WTC11 (cell line): ENCODE data around the gene NUMA1. TPM values are rescaled to one million over a fixed set of nuclear protein-coding genes. Genes with fewer than 3 reads are reported as not detected.

Experiments
- ATAC-seq: fragments of 200-7000 bp; cut with Tn5 transposase; 2 replicates; pipeline ENCODE4 v1.10.0; 2021; ENCODE audit warnings: mild to moderate bottlenecking, moderate library complexity
- CTCF ChIA-PET: fragments of 300-600 bp; sonication (Branson Sonifier 250); formaldehyde crosslinking; loops from one replicate; lab custom pipeline; 2021; ENCODE audit warnings: antibody characterized with exemption; lab: Charles Lee
- POLR2A ChIA-PET: fragments of 350-600 bp; sonication (Branson Sonifier 250); formaldehyde crosslinking; loops from one replicate; lab custom pipeline; 2021; ENCODE audit warnings: antibody characterized with exemption; lab: Charles Lee
- DNase-seq: peaks from one replicate; pipeline ENCODE4 v3.0.0; 2021; ENCODE audit warnings: low spot score
- H3K27ac Mint-ChIP-seq: 2 replicates; pipeline ENCODE4 v1.8.0; 2021; ENCODE audit warnings: mixed read lengths
- H3K27me3 Mint-ChIP-seq: 2 replicates; pipeline ENCODE4 v1.8.0; 2021; ENCODE audit warnings: low read depth, mild to moderate bottlenecking, moderate library complexity, mixed read lengths
- H3K36me3 Mint-ChIP-seq: 2 replicates; pipeline ENCODE4 v1.8.0; 2021; ENCODE audit warnings: mixed read lengths
- H3K4me1 Mint-ChIP-seq: 2 replicates; pipeline ENCODE4 v1.8.0; 2022; ENCODE audit warnings: mixed read lengths
- H3K4me3 Mint-ChIP-seq: 2 replicates; pipeline ENCODE4 v1.8.0; 2021; ENCODE audit warnings: mild to moderate bottlenecking, moderate library complexity, mixed read lengths
- H3K9me3 Mint-ChIP-seq: 2 replicates; pipeline ENCODE4 v1.8.0; 2021; ENCODE audit warnings: mixed read lengths
- AFF4 ChIP-seq: sonication (generic); formaldehyde crosslinking; IDR thresholded peaks from 2 replicates; pipeline ENCODE4 v1.8.1; 2023; ENCODE audit warnings: mild to moderate bottlenecking, missing genetic modification reagents, borderline replicate concordance
- AR ChIP-seq: fragments of 250-450 bp; sonication (Bioruptor Pico); IDR thresholded peaks from 2 replicates; pipeline ENCODE4 v1.9.0; 2021; ENCODE audit warnings: mild to moderate bottlenecking
- ATF3 ChIP-seq: sonication (generic); formaldehyde crosslinking; conservative IDR thresholded peaks from 2 replicates; pipeline ENCODE4 v1.8.1; 2022; ENCODE audit warnings: mild to moderate bottlenecking, missing genetic modification reagents
- CBFB ChIP-seq: sonication (generic); formaldehyde crosslinking; IDR thresholded peaks from 2 replicates; pipeline ENCODE4 v1.8.1; 2022; ENCODE audit warnings: mild to moderate bottlenecking, low read depth, missing genetic modification reagents
- CDX4 ChIP-seq: fragments of 250-450 bp; sonication (Bioruptor Pico); IDR thresholded peaks from 2 replicates; pipeline ENCODE4 v1.9.0; 2021; ENCODE audit warnings: moderate library complexity, mild to moderate bottlenecking, inconsistent platforms, borderline replicate concordance
- ESRRA ChIP-seq: sonication (generic); formaldehyde crosslinking; IDR thresholded peaks from 2 replicates; pipeline ENCODE4 v1.8.1; 2022; ENCODE audit warnings: mild to moderate bottlenecking, missing genetic modification reagents, borderline replicate concordance
- FOXP4 ChIP-seq: sonication (generic); formaldehyde crosslinking; IDR thresholded peaks from 2 replicates; pipeline ENCODE4 v1.8.0; 2022; ENCODE audit warnings: mild to moderate bottlenecking, missing genetic modification reagents
- IRF2 ChIP-seq: sonication (generic); formaldehyde crosslinking; IDR thresholded peaks from 2 replicates; pipeline ENCODE4 v1.8.0; 2022; ENCODE audit warnings: low read depth, missing genetic modification reagents, borderline replicate concordance
- MXD4 ChIP-seq: fragments of 250-450 bp; sonication (Bioruptor Pico); IDR thresholded peaks from 2 replicates; pipeline ENCODE4 v1.8.0; 2021; ENCODE audit warnings: mild to moderate bottlenecking, moderate library complexity, borderline replicate concordance
- NR2C2 ChIP-seq: sonication (generic); formaldehyde crosslinking; IDR thresholded peaks from 2 replicates; pipeline ENCODE4 v1.8.0; 2022; ENCODE audit warnings: mild to moderate bottlenecking, missing genetic modification reagents
- OVOL2 ChIP-seq: fragments of 250-450 bp; sonication (Bioruptor Pico); IDR thresholded peaks from 2 replicates; pipeline ENCODE4 v1.9.0; 2021; ENCODE audit warnings: mild to moderate bottlenecking, borderline replicate concordance
- PRRX2 ChIP-seq: fragments of 250-450 bp; sonication (Bioruptor Pico); IDR thresholded peaks from 2 replicates; pipeline ENCODE4 v1.8.0; 2021; ENCODE audit warnings: mild to moderate bottlenecking
- RELA ChIP-seq: sonication (generic); formaldehyde crosslinking; IDR thresholded peaks from 2 replicates; pipeline ENCODE4 v1.8.1; 2022; ENCODE audit warnings: missing genetic modification reagents, mild to moderate bottlenecking, borderline replicate concordance
- SMAD3 ChIP-seq: sonication (generic); formaldehyde crosslinking; IDR thresholded peaks from 2 replicates; pipeline ENCODE4 v1.8.0; 2022; ENCODE audit warnings: missing genetic modification reagents, mild to moderate bottlenecking, borderline replicate concordance
- SP1 ChIP-seq: sonication (generic); formaldehyde crosslinking; conservative IDR thresholded peaks from 2 replicates; pipeline ENCODE4 v1.8.1; 2022; ENCODE audit warnings: missing genetic modification reagents
- STAT6 ChIP-seq: sonication (generic); formaldehyde crosslinking; conservative IDR thresholded peaks from 2 replicates; pipeline ENCODE4 v1.8.1; 2023; ENCODE audit warnings: mild to moderate bottlenecking, low read depth, missing genetic modification reagents, moderate library complexity
- TCF7 ChIP-seq: sonication (generic); formaldehyde crosslinking; IDR thresholded peaks from 2 replicates; pipeline ENCODE4 v1.8.0; 2022; ENCODE audit warnings: mild to moderate bottlenecking, low read depth, missing genetic modification reagents, moderate library complexity
- USF2 ChIP-seq: sonication (generic); formaldehyde crosslinking; IDR thresholded peaks from 2 replicates; pipeline ENCODE4 v1.8.1; 2023; ENCODE audit warnings: mild to moderate bottlenecking, missing genetic modification reagents, moderate library complexity
- ZNF423 ChIP-seq: fragments of 250-450 bp; sonication (Bioruptor Pico); IDR thresholded peaks from 2 replicates; pipeline ENCODE4 v2.1.2; 2022; ENCODE audit warnings: mild to moderate bottlenecking, moderate library complexity
- ZNF512 ChIP-seq: sonication (generic); formaldehyde crosslinking; IDR thresholded peaks from 2 replicates; pipeline ENCODE4 v1.8.1; 2022; ENCODE audit warnings: missing genetic modification reagents, borderline replicate concordance
- total RNA-seq: library from RNA; stranded (reverse); gene quantifications from 3 replicates; pipeline ENCODE4 v1.2.3, GENCODE V29; 2021

The NUMA1 gene
- total RNA-seq, 1 experiment from 2014 or later: 147 TPM

- TF ChIP-seq FOXP4 (CRISPR knock-in tag) (no peak), CDX4 (CRISPR knock-in tag) (no peak), AR (CRISPR knock-in tag) (no peak), USF2 (CRISPR knock-in tag) (no peak), IRF2 (CRISPR knock-in tag) (no peak), RELA (no peak), NR2C2 (no peak), MXD4 (CRISPR knock-in tag) (no peak), SMAD3 (CRISPR knock-in tag) (no peak), ESRRA (CRISPR knock-in tag) (no peak), ZNF512 (CRISPR knock-in tag) (no peak), CBFB (CRISPR knock-in tag) (no peak)
- TF ChIP-seq, all 79 proteins: peak for 0
Observed at GRCh38 chr11:72123117-72123653, 42.8 kb upstream of the NUMA1 start (continued).

GRCh38 chr11:72122607-72123006 lies 42.3 kb upstream of the NUMA1 start:
- DNase-seq (no peak), ATAC-seq (no peak)
- H3K27me3 Mint-ChIP-seq: peaks cover 66% of the 10 kb centered on the region
- peaks cover 11% of the 10 kb centered on the region for H3K36me3 Mint-ChIP-seq
- peaks cover 44% of the 10 kb centered on the region for H3K9me3 Mint-ChIP-seq
- CTCF ChIA-PET: no interaction called here
- POLR2A ChIA-PET: no interaction called here
- H3K27ac Mint-ChIP-seq: no peak overlapping the region
- no peak overlapping the region for H3K4me3 Mint-ChIP-seq
- H3K4me1 Mint-ChIP-seq: no peaks in the 10 kb centered on the region
- TF ChIP-seq ZNF423 (CRISPR knock-in tag) (no peak), STAT6 (CRISPR knock-in tag) (no peak), SP1 (CRISPR knock-in tag) (no peak), AFF4 (no peak), TCF7 (CRISPR knock-in tag) (no peak), PRRX2 (no peak), OVOL2 (CRISPR knock-in tag) (no peak), ATF3 (CRISPR knock-in tag) (no peak)
